A673 (cell line): ENCODE results near the gene NRL.

ENCODE experiments used
- EZH2 ChIP-seq: fragments of 200-600 bp; sonication (generic); IDR thresholded peaks from 2 replicates; pipeline ENCODE4 v1.6.1; 2017; ENCODE audit warnings: borderline replicate concordance, low read depth, mild to moderate bottlenecking, mixed read lengths, antibody characterized with exemption, low read length; ENCODE audit not compliant: poor library complexity, severe bottlenecking
- TF ChIP-seq, protein P1 (sequence below): fragments of 300-800, 200-600 bp; sonication (generic); conservative IDR thresholded peaks from 2 replicates; pipeline ENCODE4 v1.5.1; 2017; ENCODE audit warnings: low read depth, mild to moderate bottlenecking, antibody characterized with exemption, low read length, moderate library complexity, mixed read lengths

DNA sequence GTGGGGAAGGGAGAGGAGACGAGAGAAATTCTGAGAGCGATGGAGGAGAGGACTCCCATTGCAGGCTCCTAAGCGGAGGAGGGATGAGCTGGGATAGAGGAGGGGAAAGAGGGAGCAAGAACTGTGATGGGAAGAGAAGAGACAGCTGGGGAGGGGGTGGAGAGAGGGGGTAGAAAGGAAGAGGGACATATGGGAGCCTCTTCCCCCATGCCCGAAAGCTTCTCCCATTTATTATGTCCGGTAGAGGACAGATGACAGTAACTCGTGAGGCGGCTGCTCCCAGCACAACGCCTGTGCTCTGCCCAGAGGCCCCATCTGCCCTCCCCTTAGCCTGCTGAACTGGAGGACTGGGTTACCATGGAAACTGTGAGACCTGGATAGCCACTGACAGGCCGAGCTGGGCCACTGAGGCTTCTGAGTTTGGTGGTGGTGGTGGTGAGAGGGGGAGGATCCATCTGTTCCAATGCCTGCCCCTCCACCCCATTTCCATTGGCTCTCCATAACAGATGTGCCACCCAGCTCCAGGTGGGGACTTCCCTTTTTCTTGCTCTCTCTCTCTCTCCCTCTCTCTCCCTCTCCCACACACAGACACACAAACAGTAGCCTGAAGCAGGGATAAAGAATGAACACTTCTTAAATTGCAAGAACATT lies 35.1 kb downstream of the NRL start:
- no peak for TF ChIP-seq EZH2
- TF ChIP-seq, protein P1, sequence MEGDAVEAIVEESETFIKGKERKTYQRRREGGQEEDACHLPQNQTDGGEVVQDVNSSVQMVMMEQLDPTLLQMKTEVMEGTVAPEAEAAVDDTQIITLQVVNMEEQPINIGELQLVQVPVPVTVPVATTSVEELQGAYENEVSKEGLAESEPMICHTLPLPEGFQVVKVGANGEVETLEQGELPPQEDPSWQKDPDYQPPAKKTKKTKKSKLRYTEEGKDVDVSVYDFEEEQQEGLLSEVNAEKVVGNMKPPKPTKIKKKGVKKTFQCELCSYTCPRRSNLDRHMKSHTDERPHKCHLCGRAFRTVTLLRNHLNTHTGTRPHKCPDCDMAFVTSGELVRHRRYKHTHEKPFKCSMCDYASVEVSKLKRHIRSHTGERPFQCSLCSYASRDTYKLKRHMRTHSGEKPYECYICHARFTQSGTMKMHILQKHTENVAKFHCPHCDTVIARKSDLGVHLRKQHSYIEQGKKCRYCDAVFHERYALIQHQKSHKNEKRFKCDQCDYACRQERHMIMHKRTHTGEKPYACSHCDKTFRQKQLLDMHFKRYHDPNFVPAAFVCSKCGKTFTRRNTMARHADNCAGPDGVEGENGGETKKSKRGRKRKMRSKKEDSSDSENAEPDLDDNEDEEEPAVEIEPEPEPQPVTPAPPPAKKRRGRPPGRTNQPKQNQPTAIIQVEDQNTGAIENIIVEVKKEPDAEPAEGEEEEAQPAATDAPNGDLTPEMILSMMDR: no peak
